CD8-positive, alpha-beta memory T cell (primary cell): ENCODE data around the gene SNX21. TPM values are rescaled to one million over a fixed set of nuclear protein-coding genes. Genes with fewer than 3 reads are reported as not detected.
A peak's percentile ranks its signal among the peaks of the same experiment; 100 is the strongest.

Source experiments
- CTCF ChIA-PET: fragments of 350-600 bp; sonication (Branson Sonifier 250); formaldehyde crosslinking; loops from one replicate; lab custom pipeline; 2021; ENCODE audit warnings: antibody characterized with exemption; lab: Charles Lee
- POLR2A ChIA-PET: fragments of 350-600 bp; sonication (Branson Sonifier 250); formaldehyde crosslinking; loops from one replicate; lab custom pipeline; 2021; ENCODE audit warnings: antibody characterized with exemption; lab: Charles Lee
- DNase-seq, 5 donors: peaks; one replicate each; pipeline versions ENCODE4 v3.0.0 to v3.0.0-alpha.2; 2020 to 2022; ENCODE audit warnings: mixed read lengths in 1 of 5
- H3K27ac ChIP-seq: one replicate; pipeline ENCODE4 v1.7.0; 2013; ENCODE audit warnings: low read depth, mild to moderate bottlenecking, low read length, moderate library complexity
- H3K27me3 ChIP-seq: 2 replicates; pipeline ENCODE4 v1.7.0; 2013; ENCODE audit warnings: low read length, mild to moderate bottlenecking; ENCODE audit not compliant: insufficient read depth, poor library complexity, severe bottlenecking
- H3K36me3 ChIP-seq: 2 replicates; pipeline ENCODE4 v1.7.0; 2013; ENCODE audit warnings: mild to moderate bottlenecking, low read length, moderate library complexity; ENCODE audit not compliant: insufficient read depth
- H3K4me1 ChIP-seq: 2 replicates; pipeline ENCODE4 v1.7.0; 2013; ENCODE audit warnings: mild to moderate bottlenecking, low read length, moderate library complexity; ENCODE audit not compliant: insufficient read depth
- H3K4me3 ChIP-seq: 2 replicates; pipeline ENCODE4 v1.7.0; 2013; ENCODE audit warnings: mild to moderate bottlenecking, low read length
- H3K9me3 ChIP-seq: 2 replicates; pipeline ENCODE4 v1.7.0; 2013; ENCODE audit warnings: mild to moderate bottlenecking, low read length
- H3K27ac Mint-ChIP-seq, 8 donors: one replicate each; pipeline ENCODE4 v1.8.0; 2020 to 2021; ENCODE audit warnings: mixed read lengths in 8 of 8, mild to moderate bottlenecking in 6 of 8, inconsistent platforms in 3 of 8, moderate library complexity in 3 of 8
- H3K27me3 Mint-ChIP-seq, 2 donors: one replicate each; pipeline ENCODE4 v1.8.0; 2020 to 2021; ENCODE audit warnings: mixed read lengths in 2 of 2, mild to moderate bottlenecking in 1 of 2, moderate library complexity in 1 of 2
- H3K36me3 Mint-ChIP-seq, 3 donors: one replicate each; pipeline ENCODE4 v1.8.0; 2020 to 2021; ENCODE audit warnings: mixed read lengths in 3 of 3, inconsistent platforms in 1 of 3, mild to moderate bottlenecking in 1 of 3
- H3K4me1 Mint-ChIP-seq, 3 donors: one replicate each; pipeline ENCODE4 v1.8.0; 2020 to 2021; ENCODE audit warnings: mixed read lengths in 3 of 3, inconsistent platforms in 1 of 3, mild to moderate bottlenecking in 1 of 3
- H3K4me3 Mint-ChIP-seq, 7 donors: one replicate each; pipeline ENCODE4 v1.8.0; 2020 to 2021; ENCODE audit warnings: mixed read lengths in 7 of 7, mild to moderate bottlenecking in 6 of 7, moderate library complexity in 4 of 7, inconsistent platforms in 2 of 7
- H3K9me3 Mint-ChIP-seq, 5 donors: one replicate each; pipeline ENCODE4 v1.8.0; 2020 to 2022; ENCODE audit warnings: mixed read lengths in 5 of 5, mild to moderate bottlenecking in 3 of 5, moderate library complexity in 2 of 5, inconsistent platforms in 1 of 5
- polyA plus RNA-seq: library from polyadenylated mRNA; unstranded; fragments of 300-500 nt; fragmentation: Illumina TruSeq; gene quantifications from one replicate; pipeline ENCODE4 v1.2.3, GENCODE V29; 2021
- total RNA-seq, 2 experiments: library from RNA; stranded (reverse); gene quantifications; one replicate each; pipeline ENCODE4 v1.2.3, GENCODE V29; 2021

SNX21 gene
- total and polyA plus RNA-seq, 3 experiments from 2014 or later, result 1.2 to 3.4 (median 1.3) TPM

DNA sequence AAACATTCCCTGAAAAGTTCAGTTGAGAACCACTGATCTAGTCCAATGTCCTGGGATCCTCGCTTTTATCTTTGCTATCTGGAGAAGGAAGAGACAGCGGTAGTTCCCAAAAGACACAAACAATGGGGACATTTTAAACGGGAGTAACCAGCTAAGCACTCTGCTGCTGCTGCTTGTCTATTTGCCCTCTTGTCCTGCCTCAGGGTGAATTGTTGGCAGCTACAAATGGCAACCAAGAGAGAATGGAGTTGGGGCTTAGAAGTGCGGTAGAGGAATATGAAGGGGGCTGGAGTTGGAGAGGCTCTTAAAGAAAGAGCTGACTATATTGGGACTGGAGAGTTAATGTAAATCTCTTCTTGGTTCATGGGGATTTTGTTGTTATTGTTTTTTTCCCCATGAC, 41.0 kb downstream of the SNX21 start:
- H3K4me3 Mint-ChIP-seq, result no peak overlapping the region
- Histone ChIP-seq H3K36me3 (peaks cover 8% of the 10 kb centered on the region), H3K9me3 (no peaks in the 10 kb centered on the region), H3K27me3 (no peaks in the 10 kb centered on the region), H3K27ac (no peak overlapping the region), H3K4me1 (no peaks in the 10 kb centered on the region), H3K4me3 (no peak overlapping the region)
- no peaks in the 10 kb centered on the region for H3K4me1 Mint-ChIP-seq
- no peaks in the 10 kb centered on the region for H3K9me3 Mint-ChIP-seq
- ChIA-PET CTCF (no interaction called here), POLR2A (no interaction called here)
- H3K27me3 Mint-ChIP-seq, result no peaks in the 10 kb centered on the region
- H3K27ac Mint-ChIP-seq, result no peak overlapping the region
- DNase-seq, result no peak
- H3K36me3 Mint-ChIP-seq, result peaks cover 0 to 24% (median 3%) of the 10 kb centered on the region in 3 donors

GRCh38 chr20:45878076-45878761, 44.6 kb downstream of the SNX21 start:
- H3K36me3 Mint-ChIP-seq, result peaks cover 0 to 35% (median 0%) of the 10 kb centered on the region in 3 donors
- no peaks in the 10 kb centered on the region for H3K27me3 Mint-ChIP-seq
- peaks cover 13% of the 10 kb centered on the region for H3K4me1 ChIP-seq
- no peak for DNase-seq
- ChIA-PET POLR2A (no interaction called here), CTCF (interaction anchor here (0.6 kb wide), 1 partner anchor 53 kb away, joined by 3 read pairs; no protein-coding TSS in a partner anchor)
- H3K4me3 Mint-ChIP-seq, result no peak overlapping the region
- H3K27ac Mint-ChIP-seq, result no peak overlapping the region
- H3K4me3 ChIP-seq, result no peak overlapping the region
- no peak overlapping the region for H3K27ac ChIP-seq
- H3K4me1 Mint-ChIP-seq, result peaks cover 18 to 24% (median 24%) of the 10 kb centered on the region in 3 donors
- H3K27me3 ChIP-seq, result no peaks in the 10 kb centered on the region
- H3K9me3 ChIP-seq, result no peaks in the 10 kb centered on the region
- H3K9me3 Mint-ChIP-seq, result no peaks in the 10 kb centered on the region
- peaks cover 8% of the 10 kb centered on the region for H3K36me3 ChIP-seq

- H3K9me3 ChIP-seq, result no peaks in the 10 kb centered on the region
- no peaks in the 10 kb centered on the region for H3K27me3 Mint-ChIP-seq
- H3K27ac Mint-ChIP-seq, result peak within 1 kb of the TSS; percentile 85 to 97 (median 96)
- DNase-seq, result peak; percentile 96 to 99 (median 98)
- peak within 1 kb of the TSS; percentile 77 for H3K4me3 ChIP-seq
- peak within 1 kb of the TSS; percentile 74 for H3K27ac ChIP-seq
- peaks cover 0 to 47% (median 2%) of the 10 kb centered on the region in 3 donors for H3K36me3 Mint-ChIP-seq
- no peaks in the 10 kb centered on the region for H3K27me3 ChIP-seq
- H3K9me3 Mint-ChIP-seq, result no peaks in the 10 kb centered on the region
- H3K4me1 Mint-ChIP-seq, result peaks cover 28 to 42% (median 41%) of the 10 kb centered on the region in 3 donors
- peaks cover 19% of the 10 kb centered on the region for H3K4me1 ChIP-seq
- peak within 1 kb of the TSS; percentile 79 to 91 (median 89) for H3K4me3 Mint-ChIP-seq
- ChIA-PET CTCF (interaction anchor here (0.7 to 3.0 kb wide), 8 partner anchors 8 to 89 kb away, joined by 3 to 10 read pairs (median 4); partner anchors contain the start of genes ACOT8, CTSA, NEURL2 and ZSWIM3), POLR2A (interaction anchor here (0.6 to 3.1 kb wide), 11 partner anchors 9 to 903 kb away, joined by 3 to 47 read pairs (median 5); partner anchors contain the start of genes CTSA, NEURL2, PCIF1 and SNX21)
- H3K36me3 ChIP-seq, result peaks cover 14% of the 10 kb centered on the region
These were observed 47.6 kb downstream of the SNX21 start, which contains the start of gene ZSWIM1 for GRCh38 chr20:45880988-45881788. Gene ZSWIM1 (plus strand): TSS chr20:45881227. CDS start chr20:45882593, 1,366 bp downstream.

DNA sequence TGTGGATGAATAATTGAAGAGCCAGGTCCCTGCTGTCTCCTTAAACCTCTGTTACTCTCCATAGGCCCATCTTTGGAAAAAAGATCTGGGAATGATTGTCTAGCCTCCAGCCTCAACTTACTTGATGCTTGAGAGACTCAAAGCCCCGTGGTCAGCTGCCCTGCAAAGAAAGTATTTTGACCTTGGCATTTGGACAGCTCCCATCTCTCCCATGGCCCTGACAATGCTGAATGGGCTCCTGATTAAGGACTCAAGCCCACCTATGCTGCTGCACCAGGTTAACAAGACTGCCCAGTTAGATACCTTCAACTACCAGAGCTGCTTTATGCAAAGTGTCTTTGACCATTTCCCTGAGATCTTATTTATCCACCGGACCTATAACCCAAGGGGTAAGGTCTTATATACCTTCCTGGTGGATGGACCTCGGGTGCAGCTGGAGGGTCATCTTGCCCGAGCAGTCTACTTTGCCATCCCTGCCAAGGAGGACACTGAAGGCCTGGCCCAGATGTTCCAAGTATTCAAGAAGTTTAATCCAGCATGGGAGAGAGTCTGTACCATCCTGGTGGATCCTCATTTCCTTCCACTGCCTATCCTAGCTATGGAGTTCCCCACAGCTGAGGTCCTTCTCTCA, 49.0 kb downstream of the SNX21 start:
- H3K4me1 Mint-ChIP-seq, result peaks cover 30 to 43% (median 42%) of the 10 kb centered on the region in 3 donors
- H3K27ac ChIP-seq, result no peak overlapping the region
- ChIA-PET CTCF (interaction anchor here (1.5 to 3.0 kb wide), 3 partner anchors 8 to 26 kb away, joined by 3 to 10 read pairs (median 8); partner anchors contain the start of genes ACOT8, CTSA, NEURL2 and ZSWIM3), POLR2A (interaction anchor here (2.8 to 3.1 kb wide), 2 partner anchors 8 to 52 kb away, joined by 16 to 47 read pairs; partner anchors contain the start of genes CTSA, NEURL2 and PCIF1)
- peaks cover 11% of the 10 kb centered on the region for H3K36me3 ChIP-seq
- H3K9me3 Mint-ChIP-seq, result no peaks in the 10 kb centered on the region
- peaks cover 19% of the 10 kb centered on the region for H3K4me1 ChIP-seq
- DNase-seq, result no peak
- H3K36me3 Mint-ChIP-seq, result peaks cover 0 to 37% (median 2%) of the 10 kb centered on the region in 3 donors
- peak overlapping the region; percentile 23 to 78 (median 54) for H3K4me3 Mint-ChIP-seq
- no peaks in the 10 kb centered on the region for H3K27me3 ChIP-seq
- no peak overlapping the region for H3K4me3 ChIP-seq
- H3K9me3 ChIP-seq, result no peaks in the 10 kb centered on the region
- H3K27ac Mint-ChIP-seq, result peak overlapping the region; percentile 40 to 91 (median 73)
- H3K27me3 Mint-ChIP-seq, result no peaks in the 10 kb centered on the region

DNA sequence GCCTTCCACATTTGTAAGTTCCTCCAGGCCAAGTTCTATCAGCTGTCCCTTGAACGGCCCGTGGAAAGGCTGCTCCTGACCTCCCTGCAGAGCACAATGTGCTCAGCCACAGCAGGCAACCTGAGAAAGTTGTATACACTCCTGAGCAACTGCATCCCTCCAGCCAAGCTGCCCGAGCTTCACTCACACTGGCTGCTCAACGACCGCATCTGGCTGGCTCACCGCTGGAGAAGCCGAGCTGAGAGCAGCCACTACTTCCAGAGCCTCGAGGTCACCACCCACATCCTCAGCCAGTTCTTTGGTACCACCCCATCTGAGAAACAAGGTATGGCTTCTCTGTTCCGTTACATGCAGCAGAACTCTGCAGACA, 49.5 kb downstream of the SNX21 start:
- no peaks in the 10 kb centered on the region for H3K27me3 Mint-ChIP-seq
- H3K27me3 ChIP-seq, result no peaks in the 10 kb centered on the region
- H3K4me3 ChIP-seq, result no peak overlapping the region
- CTCF ChIA-PET, result interaction anchor here (2.2 to 3.0 kb wide), 2 partner anchors 27 to 87 kb away, joined by 8 read pairs; partner anchors contain the start of genes ACOT8 and ZSWIM3
- peaks cover 19% of the 10 kb centered on the region for H3K4me1 ChIP-seq
- peak overlapping the region in 3 of 7 donors; percentile 21 to 74 (median 34) for H3K4me3 Mint-ChIP-seq
- POLR2A ChIA-PET, result interaction anchor here (3.1 kb wide), 1 partner anchor 52 kb away, joined by 47 read pairs; the partner anchor contains the start of gene PCIF1
- DNase-seq, result no peak
- H3K36me3 Mint-ChIP-seq, result peaks cover 0 to 35% (median 2%) of the 10 kb centered on the region in 3 donors
- H3K27ac Mint-ChIP-seq, result peak overlapping the region in 6 of 8 donors; percentile 66 to 89 (median 74)
- H3K36me3 ChIP-seq, result peaks cover 6% of the 10 kb centered on the region
- no peaks in the 10 kb centered on the region for H3K9me3 ChIP-seq
- H3K9me3 Mint-ChIP-seq, result no peaks in the 10 kb centered on the region
- H3K27ac ChIP-seq, result no peak overlapping the region
- peaks cover 30 to 45% (median 42%) of the 10 kb centered on the region in 3 donors for H3K4me1 Mint-ChIP-seq

DNA sequence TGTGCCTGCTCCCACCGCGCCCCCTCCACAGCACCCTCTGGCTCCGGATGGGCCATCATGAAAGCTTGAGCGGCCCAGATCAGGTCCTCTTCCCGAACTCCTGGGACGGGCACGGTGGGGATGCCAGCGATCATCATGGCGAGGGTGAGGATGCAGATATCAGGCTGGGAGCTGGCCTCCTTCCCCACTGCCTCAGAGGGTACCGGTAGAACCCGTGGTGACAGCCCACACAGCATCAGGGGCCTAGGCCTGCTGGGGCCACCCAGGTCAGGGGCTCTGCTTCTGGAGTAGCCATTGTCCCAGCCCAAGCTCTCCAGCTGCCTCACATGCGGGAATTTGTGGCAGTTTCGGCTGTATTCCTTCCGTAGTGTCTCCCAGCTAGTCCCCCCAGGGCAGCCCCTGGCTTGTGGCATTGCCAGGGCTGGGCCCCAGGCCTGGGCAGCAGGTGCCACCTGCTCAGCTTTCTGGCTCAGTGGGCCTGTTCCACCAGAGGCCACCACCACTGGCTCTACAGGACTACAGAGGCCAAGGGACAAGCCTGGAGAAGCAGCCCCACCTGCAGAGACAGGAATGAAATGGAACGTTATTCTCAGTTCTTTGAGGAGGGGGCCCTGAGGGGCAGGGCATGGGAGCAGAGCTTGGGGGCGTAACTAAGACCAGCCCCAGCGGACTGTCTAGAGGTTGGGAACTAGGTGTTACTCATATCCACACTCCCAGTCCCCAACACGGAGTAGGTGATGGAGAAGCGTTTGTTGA, 53.2 kb downstream of the SNX21 start:
- H3K27ac Mint-ChIP-seq, result peak overlapping the region in 3 of 8 donors; percentile 28 to 51 (median 48)
- peak in 1 of 5 donors; percentile 39 for DNase-seq
- POLR2A ChIA-PET, result no interaction called here
- H3K4me3 Mint-ChIP-seq, result peak overlapping the region in 1 of 7 donors; percentile 61
- Histone ChIP-seq H3K27ac (no peak overlapping the region), H3K9me3 (no peaks in the 10 kb centered on the region), H3K36me3 (peaks cover 6% of the 10 kb centered on the region), H3K27me3 (no peaks in the 10 kb centered on the region), H3K4me1 (peaks cover 12% of the 10 kb centered on the region), H3K4me3 (no peak overlapping the region)
- peaks cover 28 to 50% (median 45%) of the 10 kb centered on the region in 3 donors for H3K4me1 Mint-ChIP-seq
- H3K9me3 Mint-ChIP-seq, result no peaks in the 10 kb centered on the region
- CTCF ChIA-PET, result no interaction called here
- H3K27me3 Mint-ChIP-seq, result no peaks in the 10 kb centered on the region
- peaks cover 0 to 33% (median 2%) of the 10 kb centered on the region in 3 donors for H3K36me3 Mint-ChIP-seq

DNA sequence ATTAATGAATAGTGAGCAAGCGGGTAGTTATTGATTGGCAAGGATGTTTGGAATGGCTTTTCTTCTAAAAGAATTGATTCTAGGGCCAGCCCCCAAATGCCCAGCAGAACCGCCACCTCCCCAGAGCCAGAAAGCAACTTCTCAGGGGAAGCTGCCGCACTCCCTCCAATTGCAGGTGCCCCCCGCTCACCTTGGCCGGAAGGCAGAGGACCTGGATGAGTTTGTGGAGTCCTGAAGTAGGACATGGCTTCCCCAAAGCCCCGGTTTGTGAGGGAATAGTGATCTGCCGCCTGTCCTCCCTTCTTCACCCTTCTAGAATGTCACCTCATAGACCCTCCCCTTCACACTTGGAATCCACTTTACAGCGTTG, 53.7 kb downstream of the SNX21 start, which contains the start of gene SPATA25:
SPATA25 (minus strand) TSS at position 277 of the 370 bp plus-strand sequence; CDS start at position 245, 32 bp downstream.
- no peaks in the 10 kb centered on the region for H3K27me3 ChIP-seq
- peaks cover 29 to 51% (median 47%) of the 10 kb centered on the region in 3 donors for H3K4me1 Mint-ChIP-seq
- H3K4me3 ChIP-seq, result no peak within 1 kb of the TSS
- peak within 1 kb of the TSS in 1 of 7 donors; percentile 84 for H3K4me3 Mint-ChIP-seq
- no peaks in the 10 kb centered on the region for H3K9me3 Mint-ChIP-seq
- H3K27ac ChIP-seq, result no peak within 1 kb of the TSS
- CTCF ChIA-PET, result interaction anchor here (7.1 kb wide), 1 partner anchor 47 kb away, joined by 39 read pairs; the partner anchor contains the start of gene PCIF1
- peaks cover 17% of the 10 kb centered on the region for H3K4me1 ChIP-seq
- no peaks in the 10 kb centered on the region for H3K9me3 ChIP-seq
- POLR2A ChIA-PET, result no interaction called here
- H3K36me3 ChIP-seq, result peaks cover 6% of the 10 kb centered on the region
- DNase-seq, result peak in 1 of 5 donors; percentile 27
- peaks cover 0 to 31% (median 2%) of the 10 kb centered on the region in 3 donors for H3K36me3 Mint-ChIP-seq
- no peaks in the 10 kb centered on the region for H3K27me3 Mint-ChIP-seq
- H3K27ac Mint-ChIP-seq, result peak within 1 kb of the TSS in 5 of 8 donors; percentile 28 to 70 (median 51)
